SK-N-SH (cell line): ENCODE data around the gene KRT3. TPM values are rescaled to one million over a fixed set of nuclear protein-coding genes. Genes with fewer than 3 reads are reported as not detected.

Experiments used
- CTCF ChIA-PET: fragments of 300-600, 350-600 bp; formaldehyde crosslinking; extraction: SDS; loops from one replicate; lab custom pipeline; 2021; lab: Yijun Ruan, JAX
- POLR2A ChIA-PET: fragments of 350-600 bp; sonication (Branson Sonifier 250); formaldehyde crosslinking; extraction: SDS; loops from one replicate; lab custom pipeline; 2020; ENCODE audit warnings: antibody characterized with exemption, inconsistent platforms; lab: Yijun Ruan, JAX
- DNase-seq: peaks from one replicate; pipeline ENCODE4 v3.0.0; 2012
- H2AFZ ChIP-seq: fragments of 200-600 bp; sonication (generic); 2 replicates; pipeline ENCODE4 v1.8.1; 2016; ENCODE audit warnings: antibody characterized with exemption, mild to moderate bottlenecking, low read depth
- H3F3A ChIP-seq: fragments of 200-600 bp; sonication (generic); replicated peaks from 2 replicates; pipeline ENCODE3; 2016; ENCODE audit warnings: antibody characterized with exemption, mild to moderate bottlenecking; ENCODE audit not compliant: insufficient read depth
- H3K27ac ChIP-seq, 2 experiments: fragments of 200-500 bp in 1 of 2; fragments of 200-600 bp in 1 of 2; sonication (Bioruptor generic) in 1 of 2; sonication (generic), shearing (Covaris generic) in 1 of 2; 2 replicates each; pipeline versions ENCODE4 v1.5.1 to v1.6.1; 2014 to 2016; ENCODE audit warnings: low read depth in 2 of 2, inconsistent platforms in 1 of 2, low read length in 1 of 2, mild to moderate bottlenecking in 1 of 2, mixed read lengths in 1 of 2
- H3K27me3 ChIP-seq: fragments of 200-600 bp; sonication (generic), shearing (Covaris generic); 2 replicates; pipeline ENCODE4 v1.6.1; 2016; ENCODE audit warnings: mixed run types; ENCODE audit not compliant: insufficient read depth
- H3K36me3 ChIP-seq, 2 experiments: fragments of 200-500 bp in 1 of 2; fragments of 200-600 bp in 1 of 2; sonication (Bioruptor generic) in 1 of 2; sonication (generic) in 1 of 2; replicated peaks in 1 of 2; 2 replicates each; pipeline versions ENCODE3 to v1.5.1; 2014 to 2016; ENCODE audit warnings: low read length in 1 of 2, mild to moderate bottlenecking in 1 of 2; ENCODE audit not compliant: insufficient read depth in 2 of 2, control insufficient read depth in 1 of 2
- H3K4me1 ChIP-seq, 2 experiments: fragments of 200-500 bp in 1 of 2; fragments of 200-600 bp in 1 of 2; sonication (Bioruptor generic) in 1 of 2; sonication (generic), shearing (Covaris generic) in 1 of 2; 2 replicates each; pipeline versions ENCODE4 v1.5.1 to v1.6.1; 2014 to 2016; ENCODE audit warnings: low read depth in 1 of 2, low read length in 1 of 2, mixed run types in 1 of 2; ENCODE audit not compliant: insufficient read depth in 2 of 2, control insufficient read depth in 1 of 2
- H3K4me2 ChIP-seq: fragments of 200-600 bp; sonication (generic), shearing (Covaris generic); 2 replicates; pipeline ENCODE4 v1.6.1; 2017; ENCODE audit warnings: mixed run types
- H3K4me3 ChIP-seq, 2 experiments: fragments of 200-500 bp in 1 of 2; fragments of 200-600 bp in 1 of 2; sonication (Bioruptor generic) in 1 of 2; sonication (generic), shearing (Covaris generic) in 1 of 2; 2 replicates each; pipeline versions ENCODE4 v1.5.1 to v1.8.1; 2014 to 2016; ENCODE audit warnings: low read depth in 2 of 2, inconsistent platforms in 1 of 2, low read length in 1 of 2, mild to moderate bottlenecking in 1 of 2, mixed read lengths in 1 of 2, moderate library complexity in 1 of 2
- H3K79me2 ChIP-seq: fragments of 200-600 bp; sonication (generic); 2 replicates; pipeline ENCODE4 v1.8.1; 2017; ENCODE audit warnings: mild to moderate bottlenecking; ENCODE audit not compliant: insufficient read depth
- H3K9ac ChIP-seq: fragments of 200-600 bp; sonication (generic); 2 replicates; pipeline ENCODE4 v1.6.1; 2017; ENCODE audit warnings: mixed run types
- H3K9me2 ChIP-seq: fragments of 200-600 bp; sonication (generic); 2 replicates; pipeline ENCODE4 v1.6.1; 2017; ENCODE audit warnings: mixed run types
- H3K9me3 ChIP-seq: fragments of 200-600 bp; sonication (generic); 2 replicates; pipeline ENCODE4 v1.6.1; 2017; ENCODE audit warnings: mixed run types, mild to moderate bottlenecking, moderate library complexity
- H4K20me1 ChIP-seq: fragments of 200-600 bp; sonication (generic); 2 replicates; pipeline ENCODE4 v1.6.1; 2017; ENCODE audit warnings: mild to moderate bottlenecking, mixed run types; ENCODE audit not compliant: insufficient read depth
- CTCF ChIP-seq: fragments of 200-600 bp; sonication (generic); IDR thresholded peaks from 2 replicates; pipeline ENCODE4 v1.6.1; 2017; ENCODE audit warnings: antibody characterized with exemption, mild to moderate bottlenecking, moderate library complexity
- ELF1 ChIP-seq: IDR thresholded peaks from 2 replicates; pipeline ENCODE4 v1.4.0; 2012
- EZH2phosphoT487 ChIP-seq: fragments of 200-600 bp; sonication (generic); IDR thresholded peaks from 2 replicates; pipeline ENCODE4 v1.6.1; 2017; ENCODE audit warnings: low read depth, mixed run types, mild to moderate bottlenecking, antibody characterized with exemption, moderate library complexity, borderline replicate concordance
- JUND ChIP-seq: IDR thresholded peaks from 2 replicates; pipeline ENCODE4 v1.4.0; 2012
- MEF2A ChIP-seq: IDR thresholded peaks from 2 replicates; pipeline ENCODE4 v1.4.0; 2012; ENCODE audit warnings: low read depth, borderline replicate concordance
- NRF1 ChIP-seq: IDR thresholded peaks from 2 replicates; pipeline ENCODE4 v1.6.1; 2012; ENCODE audit warnings: low read depth, mild to moderate bottlenecking, low read length
- SMC3 ChIP-seq: IDR thresholded peaks from 2 replicates; pipeline ENCODE4 v1.6.1; 2012; ENCODE audit warnings: low read depth, low read length, improper control_type of control experiment
- TAF1 ChIP-seq: IDR thresholded peaks from 2 replicates; pipeline ENCODE4 v1.6.1; 2012; ENCODE audit warnings: low read depth, mild to moderate bottlenecking, low read length, moderate library complexity, borderline replicate concordance
- USF1 ChIP-seq: IDR thresholded peaks from 2 replicates; pipeline ENCODE4 v1.4.0; 2012; ENCODE audit warnings: low read depth, borderline replicate concordance
- WGBS: methylation state at CpG from one replicate; pipeline ENCODE4 v1.1.6; 2017; ENCODE audit warnings: low lambda C conversion rate; 5-methylcytosine and 5-hydroxymethylcytosine counted together
- polyA plus RNA-seq, 3 experiments: library from polyadenylated mRNA; depleted of rRNA; stranded (reverse); fragments of >200 nt; gene quantifications; 2 replicates each; pipeline ENCODE4 v1.2.3, GENCODE V29; 2012
- TF ChIP-seq, protein P1 (sequence below): IDR thresholded peaks from 2 replicates; pipeline ENCODE4 v1.4.0; 2012; ENCODE audit warnings: low read depth, borderline replicate concordance

Gene KRT3
- polyA plus RNA-seq, 1 of the 3 experiments (the other 2 are of a cell fraction): not detected

DNA sequence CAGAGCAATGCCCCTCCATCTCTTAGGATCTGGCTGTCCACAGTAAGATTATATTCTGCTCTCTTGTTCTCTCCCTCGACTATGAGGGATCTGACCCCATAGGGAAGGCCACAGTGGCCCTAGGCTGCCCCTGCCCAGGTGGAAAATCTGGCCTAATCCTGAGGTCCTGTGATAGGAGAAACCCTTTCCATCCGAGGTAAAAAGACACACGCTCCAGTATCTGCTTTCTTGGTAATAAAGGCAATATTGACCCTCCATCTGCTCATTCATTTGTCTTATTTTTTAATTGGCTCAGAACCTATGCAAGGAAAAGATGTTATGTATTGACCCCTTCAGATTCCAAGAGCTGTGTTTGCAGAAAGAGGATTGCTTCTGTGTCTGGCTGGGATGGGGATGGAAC lies 28.5 kb downstream of the KRT3 start:
- no peaks in the 10 kb centered on the region for H3F3A ChIP-seq
- H4K20me1 ChIP-seq: no peaks in the 10 kb centered on the region
- ChIA-PET CTCF (no interaction called here), POLR2A (no interaction called here)
- H3K9me3 ChIP-seq: no peaks in the 10 kb centered on the region
- no peaks in the 10 kb centered on the region for H3K9me2 ChIP-seq
- 0% methylated on average over 3 of the region's 3 CpGs for WGBS
- H3K9ac ChIP-seq: no peak overlapping the region
- H3K4me3 ChIP-seq: no peak overlapping the region
- no peak overlapping the region for H3K4me2 ChIP-seq
- H2AFZ ChIP-seq: no peak overlapping the region
- H3K27ac ChIP-seq: no peak overlapping the region
- no peak for DNase-seq
- H3K4me1 ChIP-seq: no peaks in the 10 kb centered on the region
- H3K36me3 ChIP-seq: no peaks in the 10 kb centered on the region
- no peaks in the 10 kb centered on the region for H3K79me2 ChIP-seq
- H3K27me3 ChIP-seq: peaks cover 10% of the 10 kb centered on the region; the same call in 1 of the 2 replicates
- no peak for TF ChIP-seq CTCF
- no peak for TF ChIP-seq ELF1
- TF ChIP-seq, protein P1, sequence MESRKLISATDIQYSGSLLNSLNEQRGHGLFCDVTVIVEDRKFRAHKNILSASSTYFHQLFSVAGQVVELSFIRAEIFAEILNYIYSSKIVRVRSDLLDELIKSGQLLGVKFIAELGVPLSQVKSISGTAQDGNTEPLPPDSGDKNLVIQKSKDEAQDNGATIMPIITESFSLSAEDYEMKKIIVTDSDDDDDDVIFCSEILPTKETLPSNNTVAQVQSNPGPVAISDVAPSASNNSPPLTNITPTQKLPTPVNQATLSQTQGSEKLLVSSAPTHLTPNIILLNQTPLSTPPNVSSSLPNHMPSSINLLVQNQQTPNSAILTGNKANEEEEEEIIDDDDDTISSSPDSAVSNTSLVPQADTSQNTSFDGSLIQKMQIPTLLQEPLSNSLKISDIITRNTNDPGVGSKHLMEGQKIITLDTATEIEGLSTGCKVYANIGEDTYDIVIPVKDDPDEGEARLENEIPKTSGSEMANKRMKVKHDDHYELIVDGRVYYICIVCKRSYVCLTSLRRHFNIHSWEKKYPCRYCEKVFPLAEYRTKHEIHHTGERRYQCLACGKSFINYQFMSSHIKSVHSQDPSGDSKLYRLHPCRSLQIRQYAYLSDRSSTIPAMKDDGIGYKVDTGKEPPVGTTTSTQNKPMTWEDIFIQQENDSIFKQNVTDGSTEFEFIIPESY: no peak

- Histone ChIP-seq H2AFZ (no peak overlapping the region), H3K27ac (no peak overlapping the region), H3K4me1 (no peaks in the 10 kb centered on the region), H4K20me1 (no peaks in the 10 kb centered on the region), H3K9ac (no peak overlapping the region), H3K36me3 (no peaks in the 10 kb centered on the region), H3K9me2 (no peaks in the 10 kb centered on the region), H3K27me3 (peaks cover 6% of the 10 kb centered on the region; the same call in 1 of the 2 replicates), H3K4me2 (no peak overlapping the region), H3K79me2 (no peaks in the 10 kb centered on the region), H3K9me3 (no peaks in the 10 kb centered on the region), H3K4me3 (no peak overlapping the region), H3F3A (no peaks in the 10 kb centered on the region)
- DNase-seq: no peak
- ChIA-PET CTCF (no interaction called here), POLR2A (no interaction called here)
- no peak for TF ChIP-seq JUND
- no peak for TF ChIP-seq SMC3
- no peak for TF ChIP-seq TAF1
- TF ChIP-seq EZH2phosphoT487: no peak
- no peak for TF ChIP-seq USF1
- no peak for TF ChIP-seq NRF1
- TF ChIP-seq MEF2A: no peak
- 21% methylated on average over 1 of the region's 1 CpG for WGBS
Observed at GRCh38 chr12:52767020-52767379, 28.9 kb downstream of the KRT3 start.
